Measurements from ENCODE around the gene CAPZB.
"Not testable (repeated sequence)": the region's sequence is repeated elsewhere in the genome, so short reads cannot be mapped to it uniquely, and the experiment has no call there.

CAPZB gene

GRCh38 chr1:19485362-19486187, at the start of gene CAPZB:
Gene CAPZB (minus strand): TSS chr1:19485539. CDS start chr1:19485438, 101 bp downstream.
- peak; percentile 97 for DNase-seq

- peak; percentile 88 for DNase-seq
Measured at GRCh38 chr1:19534281-19534680, 48.9 kb upstream of the CAPZB start.

- DNase-seq = peak; percentile 12
Measured at GRCh38 chr1:19533626-19534025, 48.3 kb upstream of the CAPZB start.

GRCh38 chr1:19532519-19532918, 47.2 kb upstream of the CAPZB start:
- DNase-seq = no peak

GRCh38 chr1:19529664-19530063, 44.3 kb upstream of the CAPZB start:
- DNase-seq = no peak

- DNase-seq = no peak
Measured at GRCh38 chr1:19528438-19528837, 43.1 kb upstream of the CAPZB start.

GRCh38 chr1:19525607-19526545, 40.5 kb upstream of the CAPZB start:
- DNase-seq = no peak

- no peak for DNase-seq
Measured at GRCh38 chr1:19524791-19525190, 39.5 kb upstream of the CAPZB start.

GRCh38 chr1:19522570-19522969, 37.2 kb upstream of the CAPZB start:
- DNase-seq = not testable (repeated sequence)

- DNase-seq = no peak
Measured at GRCh38 chr1:19521411-19521810, 36.1 kb upstream of the CAPZB start.

GRCh38 chr1:19517017-19517416, 31.7 kb upstream of the CAPZB start:
- no peak for DNase-seq

GRCh38 chr1:19515201-19515600, 29.9 kb upstream of the CAPZB start:
- no peak for DNase-seq

- DNase-seq = no peak
Measured at GRCh38 chr1:19514391-19514831, 29.1 kb upstream of the CAPZB start.

GRCh38 chr1:19512545-19512944, 27.2 kb upstream of the CAPZB start:
- no peak for DNase-seq

- DNase-seq = peak; percentile 23
Measured at GRCh38 chr1:19511116-19511515, 25.8 kb upstream of the CAPZB start.

- DNase-seq = not testable (repeated sequence)
Measured at GRCh38 chr1:19509647-19510046, 24.3 kb upstream of the CAPZB start.

- no peak for DNase-seq
Measured at GRCh38 chr1:19507516-19507915, 22.2 kb upstream of the CAPZB start.

- peak; percentile 89 for DNase-seq
Measured at GRCh38 chr1:19505693-19506457, 20.5 kb upstream of the CAPZB start.

- DNase-seq = peak; percentile 16
Measured at GRCh38 chr1:19504796-19505692, 19.7 kb upstream of the CAPZB start.

- DNase-seq = not testable (repeated sequence)
Measured at GRCh38 chr1:19502284-19502683, 16.9 kb upstream of the CAPZB start.

GRCh38 chr1:19499887-19500286, 14.5 kb upstream of the CAPZB start:
- not testable (repeated sequence) for DNase-seq

GRCh38 chr1:19497443-19497842, 12.1 kb upstream of the CAPZB start:
- not testable (repeated sequence) for DNase-seq
